ENCODE measurements around the gene SULT1C2. TPM values are rescaled to one million over a fixed set of nuclear protein-coding genes. Genes with fewer than 3 reads are reported as not detected.
A peak's percentile ranks its signal among the peaks of the same experiment; 100 is the strongest.

Gene SULT1C2
- total RNA-seq (2021; ENCODE audit: unreplicated experiment) (3.9 TPM), Bru-seq, nascent RNA (percentile 50 among the genes with signal in this experiment), BruChase-seq, experiment 1, labeled RNA remaining after a 6-hour chase (percentile 63 among the genes with signal in this experiment), BruChase-seq, experiment 2, labeled RNA remaining after a 2-hour chase (percentile 60 among the genes with signal in this experiment)
- 2.9 and 6.5 TPM in 2 replicates for polyA plus RNA-seq (2012)
- long read RNA-seq, full-length matches to known transcripts: 4 of 4 reads
- long read RNA-seq, partial matches to known transcripts: 0 of 4 reads
- long read RNA-seq, other reads (novel, unspliced or antisense): 0 of 4 reads

- Histone ChIP-seq H3K9me2 (ENCODE audit: insufficient read depth) (no peaks in the 10 kb centered on the region), H3K9ac (ENCODE audit: low read length) (peak within 1 kb of the TSS; percentile 41), H3K79me2 (ENCODE audit: insufficient read depth, low read length) (no peaks in the 10 kb centered on the region), H2AFZ (ENCODE audit: low read depth, low read length, poor library complexity, severe bottlenecking) (peak within 1 kb of the TSS; percentile 81), H3K4me1 (ENCODE audit: control insufficient read depth in 1 of 2, insufficient read depth in 2 of 2, low read length in 2 of 2) (peaks cover 3 to 17% of the 10 kb centered on the region in 2 experiments; a peak in 3 of 4 replicates), H3K4me2 (ENCODE audit: low read length) (peak within 1 kb of the TSS; percentile 74), H3K27ac (ENCODE audit: low read depth, low read length) (0 out of 2 replicates have a peak within 1 kb of the TSS, but pooled peaks have one; percentile 4), H3K4me3 (replicated peaks in 1 of 2; ENCODE audit: low read depth in 1 of 2, low read length in 2 of 2) (peak within 1 kb of the TSS; percentile 32 to 46), H3K9me3 (ENCODE audit: control insufficient read depth in 1 of 2, insufficient read depth in 1 of 2, low read depth in 1 of 2, low read length in 2 of 2) (no peaks in the 10 kb centered on the region), H4K20me1 (ENCODE audit: insufficient read depth) (no peaks in the 10 kb centered on the region), H3K27me3 (ENCODE audit: insufficient read depth, low read length) (no peaks in the 10 kb centered on the region), H3K36me3 (ENCODE audit: control insufficient read depth in 1 of 2, insufficient read depth in 2 of 2, low read length in 2 of 2) (no peaks in the 10 kb centered on the region)
- ChIA-PET CTCF (no interaction called here), POLR2A (interaction anchor here (0.6 to 0.9 kb wide), 3 partner anchors 10 to 458 kb away, joined by 3 read pairs; no protein-coding TSS in a partner anchor), RAD21 (ENCODE audit: low non-redundant PET in 1 of 2, low total read pairs in 2 of 2, uncharacterized antibody in 2 of 2, unreplicated experiment in 2 of 2) (no interaction called here)
- BruUV-seq (replicated peaks): no TSS peak
- 0 out of 2 replicates have a peak, but pooled peaks have one; percentile 36 for TF ChIP-seq POLR2AphosphoS5 (IDR thresholded peaks at IDR 0.05; ENCODE audit: low read depth, low read length)
- TF ChIP-seq MAX (IDR thresholded peaks at IDR 0.05): peak; percentile 38; the same call in 1 of the 2 replicates
- TF ChIP-seq EGR1 (IDR thresholded peaks at IDR 0.05; ENCODE audit: low read depth): 0 out of 2 replicates have a peak, but pooled peaks have one; percentile 13
- no peak for TF ChIP-seq ZFX (IDR thresholded peaks at IDR 0.05)
- ATAC-seq (peak; percentile 86), DNase-seq (ENCODE audit: low read depth, low spot score) (peak; percentile 16)
- intact Hi-C loops (cut with micrococcal nuclease): no loop called here
These were observed at the start of gene SULT1C2 for GRCh38 chr2:108288534-108289106. Gene SULT1C2 (plus strand): TSS chr2:108288895. CDS start chr2:108293668, 4,773 bp downstream.

GRCh38 chr2:108239786-108240185 lies 48.9 kb upstream of the SULT1C2 start, which contains the start of gene SULT1C3:
Gene SULT1C3 (plus strand): TSS chr2:108239968. CDS start chr2:108247195, 7,227 bp downstream.
- Histone ChIP-seq H2AFZ (ENCODE audit: low read depth, low read length, poor library complexity, severe bottlenecking) (no peak within 1 kb of the TSS), H3K27me3 (ENCODE audit: insufficient read depth, low read length) (no peaks in the 10 kb centered on the region), H3K36me3 (ENCODE audit: control insufficient read depth in 1 of 2, insufficient read depth in 2 of 2, low read length in 2 of 2) (no peaks in the 10 kb centered on the region), H3K9me2 (ENCODE audit: insufficient read depth) (no peaks in the 10 kb centered on the region), H3K79me2 (ENCODE audit: insufficient read depth, low read length) (no peaks in the 10 kb centered on the region), H4K20me1 (ENCODE audit: insufficient read depth) (no peaks in the 10 kb centered on the region), H3K9ac (ENCODE audit: low read length) (no peak within 1 kb of the TSS), H3K4me1 (ENCODE audit: control insufficient read depth in 1 of 2, insufficient read depth in 2 of 2, low read length in 2 of 2) (no peaks in the 10 kb centered on the region), H3K4me2 (ENCODE audit: low read length) (no peak within 1 kb of the TSS), H3K9me3 (ENCODE audit: control insufficient read depth in 1 of 2, insufficient read depth in 1 of 2, low read depth in 1 of 2, low read length in 2 of 2) (peaks cover 0 to 3% of the 10 kb centered on the region in 2 experiments; a peak in 1 of 4 replicates), H3K4me3 (replicated peaks in 1 of 2; ENCODE audit: low read depth in 1 of 2, low read length in 2 of 2) (no peak within 1 kb of the TSS), H3K27ac (ENCODE audit: low read depth, low read length) (no peak within 1 kb of the TSS)
- ChIA-PET POLR2A (no interaction called here), CTCF (no interaction called here), RAD21 (ENCODE audit: low non-redundant PET in 1 of 2, low total read pairs in 2 of 2, uncharacterized antibody in 2 of 2, unreplicated experiment in 2 of 2) (no interaction called here)
- intact Hi-C loops (cut with micrococcal nuclease): no loop called here
- BruUV-seq (replicated peaks): no TSS peak
- ATAC-seq (no peak), DNase-seq (ENCODE audit: low read depth, low spot score) (no peak)
- no peak for TF ChIP-seq ZFX (IDR thresholded peaks at IDR 0.05)
- no peak for TF ChIP-seq SP1 (IDR thresholded peaks at IDR 0.05; ENCODE audit: low read depth)
- TF ChIP-seq POLR2A (IDR thresholded peaks at IDR 0.05; ENCODE audit: borderline replicate concordance, extremely low read depth, insufficient read depth, insufficient read length): no peak
- no peak for TF ChIP-seq CBX3 (IDR thresholded peaks at IDR 0.05; ENCODE audit: low read depth)
